Hepatocyte (in vitro differentiated cells): ENCODE data around the gene CDO1.

Source experiments
- CTCF ChIP-seq: fragments of 200-600 bp; sonication (generic); IDR thresholded peaks from 2 replicates; pipeline ENCODE4 v1.5.1; 2016; ENCODE audit warnings: antibody characterized with exemption, mild to moderate bottlenecking; ENCODE audit not compliant: poor library complexity
- EZH2 ChIP-seq: fragments of 200-600 bp; sonication (generic); IDR thresholded peaks from 2 replicates; pipeline ENCODE4 v1.6.1; 2016; ENCODE audit warnings: antibody characterized with exemption, mild to moderate bottlenecking, borderline replicate concordance
- EZH2phosphoT487 ChIP-seq: fragments of 200-600 bp; sonication (generic); IDR thresholded peaks from one replicate; pipeline ENCODE4 v1.6.1; 2018; ENCODE audit warnings: antibody characterized with exemption, mild to moderate bottlenecking, low read depth, moderate library complexity; ENCODE audit not compliant: unreplicated experiment, severe bottlenecking

- no peak for TF ChIP-seq CTCF
- TF ChIP-seq EZH2phosphoT487 = no peak
- TF ChIP-seq EZH2 = no peak
These were observed 30.9 kb downstream of the CDO1 start for GRCh38 chr5:115785381-115786065.
